Uterus (tissue), 4 donors: Measurements from ENCODE around the gene ARHGAP31. TPM values are rescaled to one million over a fixed set of nuclear protein-coding genes. Genes with fewer than 3 reads are reported as not detected.

Experiments used
- DNase-seq, 2 donors: peaks; one replicate each; pipeline ENCODE4 v3.0.0-alpha.2; 2019 to 2020
- H3K27ac ChIP-seq, 2 donors: fragments of 200-600 bp; sonication (generic); 1 replicate in 1 of 2; 2 replicates in 1 of 2; pipeline ENCODE4 v1.5.1; 2016 to 2018
- H3K27me3 ChIP-seq, 2 donors: fragments of 200-600 bp; sonication (generic); one replicate each; pipeline ENCODE4 v1.5.1; 2018 to 2019; ENCODE audit warnings: control low read depth in 1 of 2
- H3K36me3 ChIP-seq, 2 donors: fragments of 200-600 bp; sonication (generic); one replicate each; pipeline ENCODE4 v1.5.1; 2019; ENCODE audit warnings: control low read depth in 1 of 2
- H3K4me1 ChIP-seq, 2 donors: fragments of 200-600 bp; sonication (generic); one replicate each; pipeline ENCODE4 v1.5.1; 2018 to 2019; ENCODE audit warnings: control low read depth in 1 of 2
- H3K4me3 ChIP-seq, 2 donors: fragments of 200-600 bp; sonication (generic); 1 replicate in 1 of 2; 2 replicates in 1 of 2; pipeline ENCODE4 v1.5.1; 2018 to 2019; ENCODE audit warnings: mild to moderate bottlenecking in 1 of 2
- H3K9me3 ChIP-seq, 2 donors: fragments of 200-600 bp; sonication (generic); one replicate each; pipeline ENCODE4 v1.5.1; 2019; ENCODE audit warnings: control low read depth in 1 of 2
- POLR2A ChIP-seq, 2 donors: fragments of 450-650 bp; IDR thresholded peaks; one replicate each; pipeline ENCODE4 v1.6.1; 2016; ENCODE audit warnings: antibody characterized with exemption in 2 of 2, mild to moderate bottlenecking in 1 of 2, moderate library complexity in 1 of 2
- intact Hi-C: fragments of 100-400 bp; cut with DNase I; formaldehyde crosslinking; loops from one replicate; pipeline ENCODE4 v1.15.1; 2023; ENCODE audit warnings: low total_unique reads
- total RNA-seq, 4 donors: library from RNA; depleted of rRNA in 3 of 4; stranded (reverse); fragments of >200 nt in 3 of 4; gene quantifications; one replicate each; pipeline versions ENCODE4 v1.1.0 to v1.2.4, GENCODE V29; 2014 to 2023
- TF ChIP-seq, protein P1 (sequence below), 4 experiments: fragments of 200-600 bp in 2 of 4; fragments of 450-650 bp in 2 of 4; sonication (generic) in 2 of 4; IDR thresholded peaks; one replicate each; pipeline ENCODE4 v1.5.1; 2016 to 2019; ENCODE audit warnings: antibody characterized with exemption in 4 of 4, mild to moderate bottlenecking in 2 of 4, moderate library complexity in 1 of 4
- donor health status: DM: yes; HTN: yes; CAD: no.

Gene ARHGAP31
- total RNA-seq, 4 donors from 2014 or later: 17.6 to 53.2 (median 29.4) TPM

DNA sequence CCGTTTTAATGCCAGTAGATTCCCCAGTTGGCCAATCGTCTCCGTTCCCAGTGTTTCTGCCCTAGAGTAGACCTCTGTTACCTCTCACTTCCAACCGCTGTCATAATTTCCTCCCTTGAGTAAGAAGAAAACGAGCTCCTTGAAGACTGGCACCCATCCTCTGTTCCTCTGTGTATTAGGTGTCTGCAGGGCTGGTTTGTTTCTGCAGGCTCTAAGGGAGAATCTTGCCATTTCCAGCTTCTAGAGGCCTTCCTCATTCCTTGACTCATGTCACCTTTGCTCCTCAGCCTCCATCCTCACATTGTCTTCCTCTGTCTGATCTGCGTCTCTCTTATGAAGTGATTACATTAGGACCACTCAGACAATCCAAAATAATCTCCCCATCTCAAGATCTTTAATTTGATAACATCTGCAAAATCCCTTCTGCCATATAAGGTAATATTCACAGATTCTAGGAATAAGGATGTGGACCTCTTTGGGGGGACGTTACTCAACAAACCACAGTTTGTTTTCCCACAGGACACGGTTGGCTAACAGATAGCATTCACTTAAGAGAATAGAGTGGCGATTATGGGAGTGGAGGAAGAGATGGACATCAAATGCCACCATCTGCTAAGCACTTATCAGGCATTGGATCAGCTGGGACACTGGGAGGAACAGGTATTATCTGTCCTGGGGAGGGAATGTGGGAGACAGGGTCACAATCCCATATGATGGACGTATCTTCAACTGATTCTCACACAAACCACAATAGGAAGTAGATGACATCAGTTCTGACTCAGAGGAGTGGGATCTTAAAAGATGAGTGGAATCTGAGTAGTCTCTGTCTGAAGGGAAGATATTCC, 17.1 kb downstream of the ARHGAP31 start:
- H3K27me3 ChIP-seq: no peaks in the 10 kb centered on the region
- H3K4me1 ChIP-seq: no peaks in the 10 kb centered on the region
- H3K9me3 ChIP-seq: no peaks in the 10 kb centered on the region
- no peak overlapping the region for H3K4me3 ChIP-seq
- H3K36me3 ChIP-seq: no peaks in the 10 kb centered on the region
- DNase-seq: no peak
- intact Hi-C loops: no loop called here
- TF ChIP-seq, protein P1, sequence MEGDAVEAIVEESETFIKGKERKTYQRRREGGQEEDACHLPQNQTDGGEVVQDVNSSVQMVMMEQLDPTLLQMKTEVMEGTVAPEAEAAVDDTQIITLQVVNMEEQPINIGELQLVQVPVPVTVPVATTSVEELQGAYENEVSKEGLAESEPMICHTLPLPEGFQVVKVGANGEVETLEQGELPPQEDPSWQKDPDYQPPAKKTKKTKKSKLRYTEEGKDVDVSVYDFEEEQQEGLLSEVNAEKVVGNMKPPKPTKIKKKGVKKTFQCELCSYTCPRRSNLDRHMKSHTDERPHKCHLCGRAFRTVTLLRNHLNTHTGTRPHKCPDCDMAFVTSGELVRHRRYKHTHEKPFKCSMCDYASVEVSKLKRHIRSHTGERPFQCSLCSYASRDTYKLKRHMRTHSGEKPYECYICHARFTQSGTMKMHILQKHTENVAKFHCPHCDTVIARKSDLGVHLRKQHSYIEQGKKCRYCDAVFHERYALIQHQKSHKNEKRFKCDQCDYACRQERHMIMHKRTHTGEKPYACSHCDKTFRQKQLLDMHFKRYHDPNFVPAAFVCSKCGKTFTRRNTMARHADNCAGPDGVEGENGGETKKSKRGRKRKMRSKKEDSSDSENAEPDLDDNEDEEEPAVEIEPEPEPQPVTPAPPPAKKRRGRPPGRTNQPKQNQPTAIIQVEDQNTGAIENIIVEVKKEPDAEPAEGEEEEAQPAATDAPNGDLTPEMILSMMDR (IDR thresholded peaks at IDR 0.05): no peak
- no peak for TF ChIP-seq POLR2A (IDR thresholded peaks at IDR 0.05)
- H3K27ac ChIP-seq: no peak overlapping the region

DNA sequence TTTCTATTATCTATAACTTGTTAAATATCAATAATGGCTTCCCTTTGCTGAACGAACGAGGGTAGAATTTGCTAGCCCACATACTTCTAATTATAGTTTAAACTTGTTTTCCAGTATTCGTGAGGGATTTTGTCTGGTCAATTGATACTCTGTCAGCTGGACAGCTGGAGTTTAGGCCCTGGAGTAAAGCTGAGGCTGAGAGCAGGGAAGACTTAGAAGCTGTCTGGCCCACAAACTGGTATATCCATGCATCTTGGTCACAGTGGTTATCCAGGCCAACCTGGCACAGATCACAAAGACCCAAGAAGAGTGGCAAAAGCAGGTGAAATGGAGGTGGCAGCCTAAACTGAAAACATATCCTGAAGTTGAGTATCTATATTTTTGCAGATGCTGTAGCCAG, 19.3 kb downstream of the ARHGAP31 start:
- intact Hi-C loops: no loop called here
- Histone ChIP-seq H3K9me3 (no peaks in the 10 kb centered on the region), H3K36me3 (no peaks in the 10 kb centered on the region), H3K4me3 (no peak overlapping the region), H3K27ac (no peak overlapping the region), H3K4me1 (no peaks in the 10 kb centered on the region), H3K27me3 (no peaks in the 10 kb centered on the region)
- TF ChIP-seq, protein P1 (IDR thresholded peaks at IDR 0.05): no peak
- no peak for TF ChIP-seq POLR2A (IDR thresholded peaks at IDR 0.05)
- no peak for DNase-seq

DNA sequence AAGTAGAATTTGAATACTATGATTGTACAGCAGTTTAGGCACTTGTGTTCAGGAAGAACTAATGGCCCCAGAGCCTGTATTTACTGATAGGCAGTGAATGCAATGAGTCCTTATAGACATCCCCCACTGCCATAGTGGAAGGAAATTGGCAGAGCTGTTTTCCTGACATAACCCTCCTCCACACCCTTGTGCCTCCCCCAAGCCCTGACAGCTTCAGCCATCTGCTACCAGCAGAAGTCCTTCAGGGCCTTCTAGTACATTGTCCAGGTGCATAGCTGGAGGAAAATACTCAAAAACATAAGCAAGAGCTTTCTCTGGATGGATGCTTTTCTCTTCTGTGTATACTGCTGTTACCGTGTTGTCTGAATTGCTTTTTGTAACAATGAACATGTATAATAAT, 20.6 kb downstream of the ARHGAP31 start:
- Histone ChIP-seq H3K27ac (no peak overlapping the region), H3K4me3 (no peak overlapping the region), H3K27me3 (no peaks in the 10 kb centered on the region), H3K4me1 (no peaks in the 10 kb centered on the region), H3K9me3 (no peaks in the 10 kb centered on the region), H3K36me3 (no peaks in the 10 kb centered on the region)
- no peak for DNase-seq
- intact Hi-C loops: no loop called here
- no peak for TF ChIP-seq POLR2A (IDR thresholded peaks at IDR 0.05)
- TF ChIP-seq, protein P1 (IDR thresholded peaks at IDR 0.05): no peak

DNA sequence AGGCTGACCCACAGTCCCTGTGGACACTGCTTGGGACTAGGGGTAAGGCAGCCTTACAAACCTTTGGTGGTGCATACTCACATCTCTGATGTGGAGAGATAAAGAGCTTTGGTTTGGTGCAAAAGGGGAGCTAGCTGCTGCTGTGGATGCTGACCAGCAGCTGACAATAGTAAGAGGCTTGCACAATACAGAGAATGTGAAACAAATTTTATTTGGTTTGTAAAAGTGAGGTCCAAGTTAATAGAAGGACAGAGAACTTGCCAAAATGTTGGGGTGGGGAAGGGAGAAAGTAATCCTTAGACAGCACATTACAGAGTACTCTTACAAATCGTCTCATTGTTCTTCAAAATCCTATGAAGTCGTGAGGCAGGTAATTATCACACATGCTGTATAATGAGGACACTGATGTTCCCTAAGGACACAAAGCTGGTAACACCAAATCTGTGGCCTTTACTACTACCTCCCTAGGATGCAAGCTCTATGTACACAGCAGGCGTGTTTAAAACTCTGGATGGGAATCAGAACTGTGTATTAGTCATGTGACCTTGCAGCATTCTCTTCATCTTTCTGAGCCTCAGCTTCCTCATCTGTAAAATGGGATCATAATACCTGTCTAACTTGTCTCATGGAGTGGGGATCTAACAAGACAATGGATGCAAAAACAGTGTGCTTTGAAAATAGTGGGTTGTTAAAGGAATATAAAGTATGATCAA, 21.6 kb downstream of the ARHGAP31 start:
- H3K9me3 ChIP-seq: no peaks in the 10 kb centered on the region
- H3K4me3 ChIP-seq: no peak overlapping the region
- intact Hi-C loops: no loop called here
- H3K4me1 ChIP-seq: no peaks in the 10 kb centered on the region
- no peaks in the 10 kb centered on the region for H3K36me3 ChIP-seq
- DNase-seq: no peak
- no peak overlapping the region for H3K27ac ChIP-seq
- no peaks in the 10 kb centered on the region for H3K27me3 ChIP-seq
- TF ChIP-seq, protein P1 (IDR thresholded peaks at IDR 0.05): no peak
- TF ChIP-seq POLR2A (IDR thresholded peaks at IDR 0.05): no peak

DNA sequence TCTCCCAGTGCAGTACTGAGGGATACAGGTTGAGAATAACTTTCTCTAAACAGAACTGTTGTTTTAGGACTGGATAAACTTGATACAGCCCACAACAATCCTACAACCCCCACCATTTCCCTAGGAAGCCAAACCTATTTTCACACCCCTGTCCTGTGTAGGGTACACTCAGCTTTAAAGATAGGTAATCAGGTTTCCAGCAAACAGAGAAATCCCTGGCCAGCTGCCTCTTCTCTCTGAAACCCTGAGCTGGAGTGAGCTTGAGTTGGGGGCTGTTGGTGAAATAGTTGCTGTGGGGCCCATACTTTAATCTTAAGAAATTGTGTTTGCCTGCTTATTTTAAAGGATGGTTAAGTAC, 22.1 kb downstream of the ARHGAP31 start:
- Histone ChIP-seq H3K27me3 (no peaks in the 10 kb centered on the region), H3K36me3 (no peaks in the 10 kb centered on the region), H3K4me1 (no peaks in the 10 kb centered on the region), H3K4me3 (no peak overlapping the region), H3K27ac (no peak overlapping the region), H3K9me3 (no peaks in the 10 kb centered on the region)
- TF ChIP-seq POLR2A (IDR thresholded peaks at IDR 0.05): no peak
- TF ChIP-seq, protein P1 (IDR thresholded peaks at IDR 0.05): no peak
- intact Hi-C loops: no loop called here
- DNase-seq: no peak
